Stimulated activated CD4-positive, alpha-beta T cell treated with anti-CD3 and anti-CD28 coated beads, Interleukin-15, amount 100 ng/mL, for 24 hours (primary cell): Measurements from ENCODE around the gene MAP9.
"Not testable (repeated sequence)": the region's sequence is repeated elsewhere in the genome, so short reads cannot be mapped to it uniquely, and the experiment has no call there.

Source experiments
- DNase-seq: peaks from one replicate; pipeline ENCODE4 v3.0.0-alpha.2; 2020

The MAP9 gene

DNA sequence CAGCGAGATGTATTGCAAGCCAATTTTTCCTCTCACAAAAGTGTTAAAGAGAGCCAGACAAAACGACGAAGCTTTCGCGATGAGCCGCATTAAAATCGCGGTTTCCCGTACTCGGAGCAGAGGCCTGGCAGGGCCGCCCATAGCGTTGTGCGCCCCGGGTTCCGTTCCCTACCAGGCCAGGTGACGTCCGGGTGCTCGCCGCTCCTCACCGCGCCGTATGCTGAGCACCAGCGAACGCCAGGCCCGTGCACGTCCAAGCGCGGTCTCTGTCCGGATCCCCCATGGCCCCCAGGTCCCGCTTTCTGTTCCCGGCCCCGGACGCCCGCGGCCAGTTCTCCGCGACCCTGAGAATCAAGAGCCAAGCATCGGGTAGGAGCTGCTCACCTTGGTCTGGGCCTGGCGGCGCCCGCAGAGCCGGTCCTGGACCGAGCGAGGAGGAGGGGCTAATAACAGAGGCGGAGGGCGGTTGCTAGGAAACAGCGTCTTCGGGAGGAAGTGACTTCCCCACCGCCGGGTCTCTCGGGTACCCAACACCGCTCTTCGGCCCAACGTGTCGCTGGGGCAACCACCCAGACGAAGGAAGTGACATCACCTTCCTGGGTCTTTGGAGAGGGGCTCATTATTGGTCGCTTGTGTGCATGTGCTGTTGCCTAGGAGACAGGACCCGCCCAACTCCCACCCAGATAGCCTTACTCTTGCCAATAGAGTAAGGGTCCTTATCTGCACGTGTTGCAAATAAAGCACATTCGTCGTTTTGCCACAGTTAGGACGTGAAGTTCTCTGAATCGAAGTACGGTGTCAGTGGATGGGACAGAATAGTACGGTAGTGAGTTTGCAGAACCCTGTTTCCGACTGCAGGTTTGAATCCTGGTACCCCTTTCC lies at the start of gene MAP9:
Gene MAP9, minus strand, starts transcription at position 579 of the 882 bp plus-strand sequence. CDS start 1,115 bp downstream, outside the sequence.
- DNase-seq, result peak; percentile 92

DNA sequence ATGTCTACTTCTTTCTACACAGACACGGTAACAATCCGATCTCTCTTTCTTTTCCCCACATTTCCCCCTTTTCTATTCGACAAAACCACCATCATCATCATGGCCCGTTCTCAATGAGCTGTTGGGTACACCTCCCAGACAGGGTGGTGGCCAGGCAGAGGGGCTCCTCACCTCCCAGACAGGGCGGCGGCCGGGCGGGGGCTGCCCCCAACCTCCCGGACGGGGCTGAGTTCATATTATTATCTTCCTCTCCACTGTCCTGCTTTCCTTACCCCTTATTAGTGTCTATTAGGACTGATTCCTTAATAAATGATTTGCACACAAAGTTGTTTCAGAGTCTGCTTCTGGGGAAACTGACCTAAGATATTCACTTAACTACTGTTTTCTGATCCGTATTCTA lies 48.0 kb upstream of the MAP9 start:
- DNase-seq, result not testable (repeated sequence)

DNA sequence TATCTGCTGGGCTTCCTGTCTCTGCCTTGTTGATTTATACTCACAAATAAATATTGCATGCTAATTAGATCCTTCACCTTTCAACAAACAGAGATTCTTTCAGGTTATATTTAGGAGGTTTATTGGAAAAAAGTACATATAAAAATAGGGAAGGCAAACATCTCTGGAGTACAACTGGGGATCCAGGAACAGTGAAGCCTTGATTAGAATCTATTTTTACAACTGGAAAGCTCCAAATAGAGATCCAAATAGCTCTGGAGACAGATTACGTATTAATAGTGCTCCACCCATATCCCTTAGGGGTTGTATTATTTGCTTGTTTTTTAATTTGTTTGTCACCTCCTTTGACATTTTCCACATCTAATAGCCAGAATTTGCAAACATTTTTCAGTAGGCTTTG lies 46.9 kb upstream of the MAP9 start:
- DNase-seq, result no peak

- no peak for DNase-seq
Measured at GRCh38 chr4:155419266-155419665, 42.5 kb upstream of the MAP9 start.

DNA sequence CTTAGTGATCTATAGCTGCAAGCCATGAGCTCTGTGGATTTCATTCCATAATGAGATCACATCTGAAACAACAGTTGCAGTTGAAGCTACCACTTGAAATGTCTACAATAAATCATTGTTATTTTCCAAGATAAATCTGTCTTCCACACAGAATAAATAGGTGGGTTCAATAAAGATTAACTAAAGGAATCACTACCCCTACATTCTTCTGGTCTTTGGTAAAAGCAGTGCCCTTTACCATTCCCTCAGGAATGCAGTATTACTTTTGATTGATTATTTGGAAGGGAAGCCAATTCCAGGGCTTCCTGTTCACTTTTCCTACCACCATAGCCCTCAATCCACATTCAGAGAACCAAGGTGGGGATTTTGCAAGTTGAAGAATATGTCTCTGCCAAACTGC lies 38.9 kb upstream of the MAP9 start:
- DNase-seq, result no peak

- no peak for DNase-seq
Measured at GRCh38 chr4:155413451-155413850, 36.7 kb upstream of the MAP9 start.

DNA sequence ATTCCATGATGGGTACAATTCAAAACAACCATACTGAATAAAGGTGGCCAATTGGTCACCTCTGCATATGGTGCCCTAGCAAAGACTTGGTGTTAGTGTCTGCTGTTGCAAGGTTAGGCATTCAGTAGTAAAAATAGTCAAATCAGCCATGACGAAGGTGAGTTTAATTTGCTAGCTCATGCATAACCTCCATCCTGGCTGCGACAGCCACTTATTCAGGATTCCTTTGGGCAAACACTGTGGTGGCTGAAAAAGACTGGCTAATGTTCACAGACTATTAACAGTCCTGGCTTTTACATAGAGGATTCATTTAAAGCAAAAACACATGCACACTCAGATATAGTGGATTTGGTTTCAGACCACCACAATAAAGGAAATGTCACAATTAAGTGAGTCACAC lies 34.8 kb upstream of the MAP9 start:
- DNase-seq, result no peak

GRCh38 chr4:155408796-155409195 lies 32.0 kb upstream of the MAP9 start:
- DNase-seq, result no peak

- no peak for DNase-seq
Measured at GRCh38 chr4:155407480-155407879, 30.7 kb upstream of the MAP9 start.

GRCh38 chr4:155405059-155405458 lies 28.3 kb upstream of the MAP9 start:
- no peak for DNase-seq

DNA sequence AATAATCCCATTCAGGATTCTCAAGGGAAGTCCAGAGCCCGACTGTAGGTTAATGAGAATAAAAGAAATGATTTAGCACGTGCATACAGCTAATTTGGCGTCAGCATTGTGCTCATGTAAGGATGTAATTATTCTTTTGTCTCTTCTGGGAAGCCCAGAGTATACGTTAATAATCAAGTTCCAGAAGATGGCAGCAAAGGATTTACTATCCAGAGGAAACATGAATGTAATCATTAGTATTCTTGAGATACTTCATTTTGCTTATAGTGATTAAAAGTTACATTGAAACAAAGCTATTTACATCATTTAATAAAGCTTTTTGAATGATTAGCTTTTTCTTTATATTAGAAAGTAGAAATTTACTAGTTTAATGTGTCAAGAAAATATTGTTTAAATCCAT lies 27.1 kb upstream of the MAP9 start:
- no peak for DNase-seq

GRCh38 chr4:155402941-155403340 lies 26.2 kb upstream of the MAP9 start:
- no peak for DNase-seq

- no peak for DNase-seq
Measured at GRCh38 chr4:155400893-155401292, 24.1 kb upstream of the MAP9 start.

GRCh38 chr4:155399974-155400697 lies 23.4 kb upstream of the MAP9 start:
- DNase-seq, result no peak

- DNase-seq, result no peak
Measured at GRCh38 chr4:155392481-155393184, 15.9 kb upstream of the MAP9 start.

DNA sequence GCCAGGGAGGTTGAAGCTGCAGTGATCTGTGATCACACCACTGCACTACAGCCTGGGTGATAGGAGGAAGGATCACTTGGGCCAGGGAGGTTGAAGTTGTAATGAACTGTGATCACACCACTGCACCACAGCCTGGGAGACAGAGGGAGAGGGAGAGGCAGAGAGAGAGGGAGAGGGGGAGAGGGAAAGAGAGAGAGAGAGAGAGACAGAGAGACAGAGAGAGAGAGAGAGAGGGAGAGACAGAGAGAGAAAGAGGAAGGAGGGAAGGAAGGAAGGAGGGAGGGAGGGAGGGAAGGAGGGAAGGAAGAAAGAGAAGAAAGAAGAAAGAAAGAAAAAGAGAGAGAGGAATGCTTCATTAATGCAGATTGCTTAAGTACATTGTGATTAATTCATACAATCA lies 15.2 kb upstream of the MAP9 start:
- DNase-seq, result no peak

DNA sequence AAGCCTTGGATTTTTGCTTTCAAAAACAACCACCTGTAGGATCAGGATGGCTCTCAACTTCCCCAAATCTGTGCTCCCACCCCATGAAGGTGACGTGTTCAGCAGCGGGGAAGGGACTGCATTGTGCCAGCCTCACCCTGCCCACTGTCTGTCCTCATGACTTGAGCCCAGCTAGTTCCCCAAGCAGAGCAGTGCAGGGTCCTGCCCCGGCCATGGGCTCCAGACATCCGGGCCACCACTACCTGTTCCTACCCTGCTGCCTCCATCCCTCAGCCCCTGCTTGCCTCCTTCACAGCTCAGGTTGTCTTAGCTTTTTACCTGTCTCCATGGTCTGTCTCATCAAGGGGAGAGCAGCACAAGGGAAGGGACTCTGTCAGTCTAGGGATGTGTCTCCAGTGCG lies 11.4 kb upstream of the MAP9 start:
- no peak for DNase-seq

DNA sequence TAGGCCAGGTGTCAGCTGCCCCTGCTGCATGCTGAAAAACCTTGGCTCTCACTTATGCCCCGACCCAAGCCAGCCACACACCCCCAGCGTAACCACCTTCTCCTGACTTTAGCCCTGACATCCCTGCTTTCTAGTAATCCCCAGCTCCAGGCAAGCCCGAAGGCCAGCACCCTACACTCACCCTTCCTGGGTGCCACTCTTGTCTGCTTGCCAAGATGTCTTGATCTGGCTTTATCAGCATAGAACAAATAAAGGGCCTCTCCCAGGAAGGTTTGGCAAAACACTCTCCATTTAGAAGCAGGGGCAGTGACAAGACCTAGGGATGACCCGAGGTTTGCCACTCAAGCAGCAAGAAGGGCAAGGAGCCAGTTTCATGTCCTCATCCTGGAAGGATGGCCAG lies 6.8 kb upstream of the MAP9 start:
- DNase-seq, result no peak

DNA sequence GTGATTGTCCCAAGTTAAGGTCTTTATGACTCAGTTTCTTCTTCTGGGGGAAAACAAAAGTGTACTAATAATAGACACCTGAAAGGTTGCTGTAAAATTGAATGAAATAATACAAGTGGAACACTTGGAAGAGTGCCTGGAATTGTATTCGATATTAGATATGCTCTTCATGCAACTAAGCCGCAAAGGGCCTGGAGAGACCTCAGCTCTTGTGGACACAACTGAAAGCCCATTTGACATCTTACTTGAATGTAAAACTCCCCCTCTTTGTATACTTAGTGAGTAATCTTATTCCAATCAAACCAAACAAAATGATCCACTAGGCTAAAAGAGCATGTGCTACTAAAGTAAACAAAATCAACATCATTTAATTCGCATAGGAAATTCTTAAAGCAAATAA lies 511 bp upstream of the MAP9 start:
- DNase-seq, result no peak

DNA sequence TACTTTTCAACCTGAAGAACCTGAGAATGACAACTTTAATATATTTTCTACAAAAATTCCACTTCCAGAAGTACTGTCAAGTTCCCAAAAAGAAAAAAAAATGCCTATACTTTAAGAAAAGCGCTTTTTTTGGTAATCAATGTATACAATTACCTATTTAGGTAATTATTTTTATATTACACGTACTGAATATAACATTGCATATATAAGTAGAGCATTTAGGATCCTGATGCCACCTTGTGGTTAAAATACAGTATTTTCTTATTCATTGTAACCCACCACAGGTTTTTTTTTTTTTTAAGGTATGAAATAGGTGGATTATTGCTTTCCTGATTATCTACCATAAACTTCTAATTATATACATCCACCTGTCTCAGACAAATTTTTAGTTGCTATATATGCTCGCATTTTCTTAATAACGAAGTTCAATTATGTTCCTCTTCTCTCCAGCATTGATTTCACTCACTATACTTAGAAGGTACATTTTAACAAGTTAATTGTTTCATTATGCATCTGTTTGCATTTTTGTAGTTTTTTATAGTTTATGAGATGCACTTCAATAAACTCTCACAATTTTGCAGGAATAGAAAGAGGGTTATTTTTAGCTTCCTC lies 5.2 kb downstream of the MAP9 start:
- no peak for DNase-seq

GRCh38 chr4:155367608-155368007 lies 9.2 kb downstream of the MAP9 start:
- DNase-seq, result no peak

DNA sequence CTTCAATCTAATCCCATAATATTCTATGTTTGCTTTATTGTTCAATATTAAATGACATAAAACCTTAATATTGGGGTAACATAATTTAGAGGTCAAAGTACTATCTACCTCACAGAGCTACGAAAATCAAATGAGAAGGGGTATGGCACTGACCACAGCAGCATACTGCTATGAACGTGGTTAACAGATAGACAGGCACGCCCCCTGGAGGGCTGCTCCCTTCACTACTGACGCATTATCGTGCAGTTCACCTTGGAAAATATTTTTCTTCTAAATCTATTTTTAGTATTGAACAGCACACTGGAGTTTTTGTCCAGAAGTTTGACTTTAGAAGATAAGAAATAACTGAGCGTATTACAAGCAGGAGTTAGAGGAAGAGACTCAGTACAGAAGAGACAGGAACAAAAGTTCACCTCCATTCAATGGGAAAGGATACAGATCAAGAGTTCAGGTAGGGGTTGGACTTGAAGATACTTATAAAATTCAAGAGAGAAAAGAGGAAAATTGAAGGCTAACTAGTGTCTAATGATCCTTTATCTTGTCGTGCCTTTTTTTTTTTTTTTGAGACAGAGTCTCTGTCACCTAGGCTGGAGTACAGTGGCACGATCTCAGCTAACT lies 22.7 kb downstream of the MAP9 start:
- peak; percentile 59 for DNase-seq

GRCh38 chr4:155342142-155342541 lies 34.6 kb downstream of the MAP9 start:
- no peak for DNase-seq
